ENCODE results near the gene TSSC4. TPM values are rescaled to one million over a fixed set of nuclear protein-coding genes. Genes with fewer than 3 reads are reported as not detected.

TSSC4 gene
- total RNA-seq, 1 donor: 54.8 TPM

DNA sequence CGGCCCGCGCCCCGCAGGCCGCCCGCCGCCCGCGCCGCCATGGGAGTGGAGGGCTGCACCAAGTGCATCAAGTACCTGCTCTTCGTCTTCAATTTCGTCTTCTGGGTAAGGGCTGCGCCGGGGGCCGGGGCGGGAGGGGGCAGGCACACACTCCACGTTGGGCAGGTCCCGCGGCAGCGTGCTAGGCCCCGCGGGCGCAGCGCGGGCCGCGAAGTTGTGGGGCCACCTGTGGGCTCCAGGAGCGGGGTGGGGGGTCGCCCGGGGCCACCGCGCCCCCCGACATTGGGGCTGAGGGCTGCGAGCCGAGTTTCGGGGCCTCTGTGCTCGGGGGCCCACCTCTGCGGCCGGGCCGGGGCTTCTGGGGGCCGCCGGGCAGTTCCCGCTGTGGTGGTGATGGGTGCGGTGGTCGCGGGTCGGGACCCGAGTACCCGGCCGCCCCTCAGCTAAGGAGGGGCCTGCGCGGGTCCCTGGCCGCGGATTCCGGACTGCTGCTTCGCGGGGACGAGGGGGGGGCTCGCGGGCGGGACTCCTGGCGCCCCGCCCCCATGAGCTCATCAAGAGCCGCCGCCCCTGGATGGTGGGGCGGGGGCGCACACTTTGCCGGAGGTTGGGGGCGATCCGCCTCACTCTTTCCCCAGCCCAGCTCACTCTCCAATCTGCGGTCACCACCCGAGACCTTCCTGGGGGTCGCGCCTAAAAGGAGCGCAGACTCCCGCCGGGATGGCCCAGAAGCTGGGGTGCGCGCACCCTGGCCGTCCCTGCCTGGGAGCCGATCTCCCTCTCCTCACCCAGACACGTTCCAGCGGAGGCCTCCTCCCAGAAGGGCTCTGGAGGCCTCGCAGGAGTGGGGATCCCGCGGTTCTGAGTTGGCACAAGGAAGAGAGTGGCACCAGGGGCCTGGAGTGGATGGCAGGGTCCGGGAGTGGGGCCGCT is 22.8 kb upstream of the TSSC4 start:
- TF ChIP-seq, protein P1, sequence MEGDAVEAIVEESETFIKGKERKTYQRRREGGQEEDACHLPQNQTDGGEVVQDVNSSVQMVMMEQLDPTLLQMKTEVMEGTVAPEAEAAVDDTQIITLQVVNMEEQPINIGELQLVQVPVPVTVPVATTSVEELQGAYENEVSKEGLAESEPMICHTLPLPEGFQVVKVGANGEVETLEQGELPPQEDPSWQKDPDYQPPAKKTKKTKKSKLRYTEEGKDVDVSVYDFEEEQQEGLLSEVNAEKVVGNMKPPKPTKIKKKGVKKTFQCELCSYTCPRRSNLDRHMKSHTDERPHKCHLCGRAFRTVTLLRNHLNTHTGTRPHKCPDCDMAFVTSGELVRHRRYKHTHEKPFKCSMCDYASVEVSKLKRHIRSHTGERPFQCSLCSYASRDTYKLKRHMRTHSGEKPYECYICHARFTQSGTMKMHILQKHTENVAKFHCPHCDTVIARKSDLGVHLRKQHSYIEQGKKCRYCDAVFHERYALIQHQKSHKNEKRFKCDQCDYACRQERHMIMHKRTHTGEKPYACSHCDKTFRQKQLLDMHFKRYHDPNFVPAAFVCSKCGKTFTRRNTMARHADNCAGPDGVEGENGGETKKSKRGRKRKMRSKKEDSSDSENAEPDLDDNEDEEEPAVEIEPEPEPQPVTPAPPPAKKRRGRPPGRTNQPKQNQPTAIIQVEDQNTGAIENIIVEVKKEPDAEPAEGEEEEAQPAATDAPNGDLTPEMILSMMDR (IDR thresholded peaks at IDR 0.05; ENCODE audit: insufficient read depth, low read depth, low read length): no peak
- DNase-seq (ENCODE audit: low read depth): peak; percentile 59
- peak overlapping the region; percentile 86 for H3K4me3 ChIP-seq (ENCODE audit: low read depth, low read length)

DNA sequence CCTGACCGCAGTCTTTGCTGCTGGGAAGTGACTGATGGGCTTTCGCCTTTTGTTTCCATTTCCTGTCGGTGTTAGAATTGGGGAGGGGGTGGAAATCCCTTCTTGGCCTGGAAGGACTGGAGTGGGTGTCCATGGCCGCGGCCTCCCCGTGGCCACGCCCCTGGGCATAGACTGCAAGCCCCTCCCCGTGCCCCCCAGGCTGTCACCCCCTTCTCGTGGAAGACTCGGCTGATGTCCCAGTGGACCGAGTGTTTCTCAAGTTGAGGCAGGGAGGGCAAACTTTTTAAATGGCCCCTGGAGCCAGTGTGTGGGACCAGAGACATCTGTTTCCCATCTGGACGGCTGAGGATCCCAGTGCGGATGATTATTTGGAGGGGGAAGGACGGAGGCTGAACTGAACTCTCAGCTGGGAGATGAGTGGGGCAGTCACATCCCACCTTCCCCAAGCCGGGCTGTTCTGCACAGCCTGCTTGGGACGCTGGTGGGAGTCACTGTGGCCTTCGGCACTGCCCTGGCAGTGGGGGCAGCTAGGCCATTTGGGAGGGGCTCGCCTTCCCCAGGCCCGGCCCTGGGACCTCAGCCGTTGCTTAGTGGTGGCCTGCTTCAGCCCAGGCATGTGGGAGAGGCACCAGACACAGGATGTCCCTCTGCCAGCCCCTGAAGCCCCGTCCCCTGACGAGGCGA is 21.9 kb upstream of the TSSC4 start:
- TF ChIP-seq, protein P1 (IDR thresholded peaks at IDR 0.05; ENCODE audit: insufficient read depth, low read depth, low read length): no peak
- H3K4me3 ChIP-seq (ENCODE audit: low read depth, low read length): peak overlapping the region; percentile 86
- peak; percentile 83 for DNase-seq (ENCODE audit: low read depth)

DNA sequence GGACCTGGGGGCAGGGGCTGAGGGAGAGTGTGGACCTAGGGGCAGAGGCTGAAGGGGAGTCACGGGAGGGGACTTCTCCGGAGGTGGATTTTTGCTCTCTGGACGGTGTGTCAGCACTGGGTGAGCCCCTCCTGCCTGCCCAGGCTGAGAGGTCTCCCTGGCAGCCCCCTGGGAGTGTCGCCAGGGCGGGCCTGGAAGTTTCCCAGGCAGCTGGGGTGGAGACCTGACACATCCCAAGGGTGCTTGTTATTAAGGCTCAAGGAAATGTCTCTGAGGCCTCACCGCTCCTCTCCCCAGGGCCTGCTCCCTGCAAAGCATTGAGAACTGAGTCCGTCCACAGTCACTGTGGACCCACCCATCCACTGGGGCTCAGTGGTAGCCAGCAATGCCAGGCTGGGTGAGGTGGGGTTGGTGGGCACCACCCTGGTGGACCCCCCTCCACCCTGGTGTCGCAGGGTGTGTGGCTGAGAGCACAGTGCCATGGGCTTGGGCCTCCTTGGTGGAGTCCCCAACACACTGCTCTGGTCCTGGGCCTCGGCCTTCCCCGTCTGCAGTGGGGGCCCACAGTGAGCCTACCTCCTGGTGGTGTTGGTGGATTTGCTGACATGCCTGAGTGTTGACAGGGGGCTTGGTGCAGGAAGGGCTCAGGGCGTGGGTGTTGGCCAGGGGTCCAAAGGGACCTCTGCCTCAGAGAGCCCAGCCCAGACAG is 20.9 kb upstream of the TSSC4 start:
- peak overlapping the region; percentile 86 for H3K4me3 ChIP-seq (ENCODE audit: low read depth, low read length)
- DNase-seq (ENCODE audit: low read depth): no peak
- TF ChIP-seq, protein P1 (IDR thresholded peaks at IDR 0.05; ENCODE audit: insufficient read depth, low read depth, low read length): no peak

DNA sequence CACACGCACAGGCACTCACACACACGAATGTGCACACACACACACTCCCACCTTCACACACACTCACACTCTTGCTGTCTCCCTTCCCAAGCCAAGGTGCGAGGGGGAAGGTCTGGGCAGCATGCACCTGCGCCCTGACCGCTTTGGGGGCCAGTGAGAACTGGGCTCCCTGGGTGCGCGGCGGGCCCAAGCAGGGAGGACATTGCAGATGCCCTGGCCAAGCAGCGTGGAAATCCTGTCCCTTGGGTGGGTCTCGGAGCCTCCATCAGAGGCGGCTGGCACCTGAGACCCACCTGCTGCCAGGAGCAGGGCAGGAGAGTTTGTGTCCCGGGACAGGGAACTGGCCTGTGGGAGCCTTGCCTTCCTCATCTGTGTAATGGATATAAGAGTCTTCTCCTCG is 20.2 kb upstream of the TSSC4 start:
- TF ChIP-seq, protein P1 (IDR thresholded peaks at IDR 0.05; ENCODE audit: insufficient read depth, low read depth, low read length): no peak
- no peak for DNase-seq (ENCODE audit: low read depth)
- peak overlapping the region; percentile 86 for H3K4me3 ChIP-seq (ENCODE audit: low read depth, low read length)

- peak; percentile 66 for DNase-seq (ENCODE audit: low read depth)
- TF ChIP-seq, protein P1 (IDR thresholded peaks at IDR 0.05; ENCODE audit: insufficient read depth, low read depth, low read length): no peak
- peak overlapping the region; percentile 32 for H3K4me3 ChIP-seq (ENCODE audit: low read depth, low read length)
Observed at GRCh38 chr11:2380807-2381350, 19.7 kb upstream of the TSSC4 start.

DNA sequence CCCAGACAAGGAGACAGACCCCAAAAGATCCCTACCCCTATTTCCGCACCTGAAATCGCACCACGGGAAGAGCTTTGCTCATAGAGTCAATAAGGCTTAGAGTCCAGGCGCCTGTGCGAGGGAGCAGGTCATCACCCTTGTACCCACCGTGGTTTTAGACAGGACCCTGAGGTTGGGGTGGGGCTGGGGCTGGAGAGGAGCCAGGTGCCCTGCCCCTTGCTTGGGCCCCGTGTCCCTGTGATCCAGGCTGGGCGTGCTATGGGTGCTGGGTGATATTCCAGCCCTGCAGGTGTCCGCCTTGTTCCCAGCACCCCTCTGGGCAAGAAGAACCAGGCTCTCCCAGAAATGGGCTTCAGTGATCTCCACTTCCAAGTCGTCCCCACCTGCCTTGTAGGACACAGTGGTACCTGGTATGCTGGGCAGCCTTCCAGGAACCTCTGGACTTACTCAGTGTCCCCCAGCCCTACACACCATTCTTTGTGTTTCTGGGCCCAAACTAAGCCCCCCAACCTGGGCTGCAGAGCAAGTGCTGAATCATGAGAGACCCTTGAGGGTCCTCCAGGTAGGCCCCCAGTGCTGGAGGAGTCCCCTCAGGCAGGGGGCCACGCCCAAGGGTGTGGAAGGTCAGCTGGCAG is 18.9 kb upstream of the TSSC4 start:
- TF ChIP-seq, protein P1 (IDR thresholded peaks at IDR 0.05; ENCODE audit: insufficient read depth, low read depth, low read length): no peak
- no peak overlapping the region for H3K4me3 ChIP-seq (ENCODE audit: low read depth, low read length)
- no peak for DNase-seq (ENCODE audit: low read depth)

Measured in fibroblast of villous mesenchyme (primary cell).